GM15510 (cell line): Measurements from ENCODE around the gene CLEC4C.

ENCODE experiments used
- POLR2A ChIP-seq: IDR thresholded peaks from 3 replicates; pipeline ENCODE4 v1.6.1; 2011; ENCODE audit warnings: borderline replicate concordance; ENCODE audit not compliant: insufficient read length; ENCODE audit errors: extremely low read depth

CLEC4C gene

GRCh38 chr12:7723926-7724325 is 23.2 kb downstream of the CLEC4C start:
- no peak for TF ChIP-seq POLR2A

GRCh38 chr12:7719946-7720730 is 27.0 kb downstream of the CLEC4C start:
- no peak for TF ChIP-seq POLR2A

- no peak for TF ChIP-seq POLR2A
Observed at GRCh38 chr12:7716381-7716780, 30.8 kb downstream of the CLEC4C start.

- TF ChIP-seq POLR2A = no peak
Observed at GRCh38 chr12:7712841-7713442, 34.2 kb downstream of the CLEC4C start.

GRCh38 chr12:7711133-7711532 is 36.0 kb downstream of the CLEC4C start, which contains the start of gene DPPA3:
Gene DPPA3, plus strand, starts transcription at chr12:7711433. Its CDS starts 138 bp downstream, at chr12:7711571.
- no peak for TF ChIP-seq POLR2A

GRCh38 chr12:7709969-7710675 is 37.1 kb downstream of the CLEC4C start:
- TF ChIP-seq POLR2A = no peak

GRCh38 chr12:7705846-7706245 is 41.3 kb downstream of the CLEC4C start:
- no peak for TF ChIP-seq POLR2A

- no peak for TF ChIP-seq POLR2A
Observed at GRCh38 chr12:7695566-7696197, 51.5 kb downstream of the CLEC4C start, which contains the start of gene GDF3. Gene GDF3, minus strand, starts transcription at chr12:7695775. Its CDS starts 47 bp downstream, at chr12:7695728.

GRCh38 chr12:7695237-7695560 is 52.0 kb downstream of the CLEC4C start:
- no peak for TF ChIP-seq POLR2A

GRCh38 chr12:7694556-7695236 is 52.5 kb downstream of the CLEC4C start:
- no peak for TF ChIP-seq POLR2A

GRCh38 chr12:7693793-7694192 is 53.4 kb downstream of the CLEC4C start:
- TF ChIP-seq POLR2A = no peak

- no peak for TF ChIP-seq POLR2A
Observed at GRCh38 chr12:7681535-7681934, 65.6 kb downstream of the CLEC4C start.
